NCI-H146 treated with DMSO at 0.1 percent for 48 hours (cell line): ENCODE data around the gene NRP2.
A peak's percentile ranks its signal among the peaks of the same experiment; 100 is the strongest.

Experiments used
- DNase-seq: peaks from one replicate; lab custom pipeline; 2025; ENCODE audit not compliant: unreplicated experiment; lab: John Stamatoyannopoulos, UW

The NRP2 gene

GRCh38 chr2:205751569-205752031 lies 69.3 kb downstream of the NRP2 start:
- DNase-seq, result no peak

- DNase-seq, result no peak
Observed at GRCh38 chr2:205752296-205752820, 70.1 kb downstream of the NRP2 start.

GRCh38 chr2:205752924-205753323 lies 70.6 kb downstream of the NRP2 start:
- no peak for DNase-seq

GRCh38 chr2:205754285-205754923 lies 72.1 kb downstream of the NRP2 start:
- DNase-seq, result no peak

GRCh38 chr2:205754924-205755321 lies 72.6 kb downstream of the NRP2 start:
- no peak for DNase-seq

GRCh38 chr2:205755923-205756322 lies 73.6 kb downstream of the NRP2 start:
- no peak for DNase-seq

GRCh38 chr2:205757271-205757670 lies 75.0 kb downstream of the NRP2 start:
- DNase-seq, result no peak

GRCh38 chr2:205758051-205758450 lies 75.8 kb downstream of the NRP2 start:
- no peak for DNase-seq

GRCh38 chr2:205758500-205758899 lies 76.2 kb downstream of the NRP2 start:
- no peak for DNase-seq

GRCh38 chr2:205759257-205759656 lies 77.0 kb downstream of the NRP2 start:
- DNase-seq, result no peak

GRCh38 chr2:205759732-205760131 lies 77.4 kb downstream of the NRP2 start:
- DNase-seq, result no peak

- DNase-seq, result no peak
Observed at GRCh38 chr2:205760157-205760556, 77.9 kb downstream of the NRP2 start.

- DNase-seq, result no peak
Observed at GRCh38 chr2:205761421-205761820, 79.1 kb downstream of the NRP2 start.

GRCh38 chr2:205762881-205763280 lies 80.6 kb downstream of the NRP2 start:
- DNase-seq, result no peak

GRCh38 chr2:205763708-205764211 lies 81.5 kb downstream of the NRP2 start:
- peak; percentile 62 for DNase-seq

GRCh38 chr2:205764270-205764746 lies 82.0 kb downstream of the NRP2 start:
- no peak for DNase-seq

- DNase-seq, result no peak
Observed at GRCh38 chr2:205765151-205765550, 82.8 kb downstream of the NRP2 start.

GRCh38 chr2:205766779-205767359 lies 84.6 kb downstream of the NRP2 start:
- DNase-seq, result peak; percentile 43

- no peak for DNase-seq
Observed at GRCh38 chr2:205767617-205768016, 85.3 kb downstream of the NRP2 start.

GRCh38 chr2:205768341-205768740 lies 86.0 kb downstream of the NRP2 start:
- DNase-seq, result no peak

- DNase-seq, result no peak
Observed at GRCh38 chr2:205768815-205769494, 86.7 kb downstream of the NRP2 start.

GRCh38 chr2:205769495-205769850 lies 87.2 kb downstream of the NRP2 start:
- peak; percentile 54 for DNase-seq
